ENCODE results near the gene LPIN1.

DNA sequence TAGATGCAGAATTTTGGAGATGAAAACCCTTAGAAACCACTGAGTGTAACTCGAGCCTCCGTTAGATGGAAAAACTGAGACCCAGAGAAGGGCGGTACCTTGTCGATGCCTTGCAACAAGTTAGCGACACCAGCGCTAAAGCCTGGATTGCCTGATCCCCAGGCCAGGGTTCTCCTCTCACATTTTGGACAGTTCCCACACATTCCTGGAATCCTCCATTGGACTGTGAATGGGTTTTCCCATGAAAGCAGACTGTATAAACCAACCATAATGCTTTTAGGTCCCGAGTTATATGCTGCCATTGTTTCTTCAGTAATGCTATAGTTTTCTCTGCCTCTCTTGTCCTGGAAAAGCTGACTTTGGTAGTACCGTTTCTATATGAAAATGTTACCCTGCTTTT lies 37.1 kb upstream of the LPIN1 start:
- TF ChIP-seq CTCF (conservative IDR thresholded peaks at IDR 0.05; ENCODE audit: low read depth, low read length) (no peak), EZH2 (IDR thresholded peaks at IDR 0.05; ENCODE audit: borderline replicate concordance, low read depth, low read length, poor library complexity, severe bottlenecking) (no peak)
